ENCODE measurements around the gene ITIH4.

The ITIH4 gene

DNA sequence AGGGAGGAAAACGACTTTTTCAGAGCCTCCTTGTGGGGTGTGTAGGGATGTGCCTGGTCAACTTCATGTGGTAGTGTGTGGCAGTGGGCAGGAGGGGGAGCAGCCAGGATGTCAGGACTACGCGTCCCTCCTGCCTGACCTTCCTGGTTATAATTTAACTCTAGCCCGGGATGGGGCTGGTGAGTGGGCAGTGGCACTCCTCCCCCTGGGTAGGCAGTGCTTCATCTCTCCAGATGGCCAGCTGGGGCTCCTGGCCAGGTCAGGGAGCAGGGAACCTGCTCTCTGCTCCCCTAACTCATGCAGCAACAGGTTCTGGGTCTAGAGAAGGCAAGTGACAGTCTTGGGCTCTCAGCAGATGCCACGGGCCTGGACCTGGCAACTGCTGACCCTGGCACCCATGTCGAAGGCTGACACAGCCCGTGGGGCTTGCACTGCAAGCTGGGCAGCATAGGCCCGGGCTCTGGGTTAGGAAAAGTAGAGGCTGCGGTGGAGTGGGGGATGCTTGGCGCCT, 2.6 kb downstream of the ITIH4 start:
- Histone ChIP-seq H3K9ac (ENCODE audit: low read depth, low read length) (no peak overlapping the region), H3K36me3 (ENCODE audit: control insufficient read depth, insufficient read depth, low read length) (no peaks in the 10 kb centered on the region), H3K4me3 (ENCODE audit: low read depth, low read length) (no peak overlapping the region), H3K9me3 (ENCODE audit: control insufficient read depth, insufficient read depth, low read length) (no peaks in the 10 kb centered on the region), H3K4me1 (ENCODE audit: control insufficient read depth, insufficient read depth, low read length) (no peaks in the 10 kb centered on the region), H3K27me3 (ENCODE audit: control insufficient read depth, insufficient read depth, low read length) (no peaks in the 10 kb centered on the region)

DNA sequence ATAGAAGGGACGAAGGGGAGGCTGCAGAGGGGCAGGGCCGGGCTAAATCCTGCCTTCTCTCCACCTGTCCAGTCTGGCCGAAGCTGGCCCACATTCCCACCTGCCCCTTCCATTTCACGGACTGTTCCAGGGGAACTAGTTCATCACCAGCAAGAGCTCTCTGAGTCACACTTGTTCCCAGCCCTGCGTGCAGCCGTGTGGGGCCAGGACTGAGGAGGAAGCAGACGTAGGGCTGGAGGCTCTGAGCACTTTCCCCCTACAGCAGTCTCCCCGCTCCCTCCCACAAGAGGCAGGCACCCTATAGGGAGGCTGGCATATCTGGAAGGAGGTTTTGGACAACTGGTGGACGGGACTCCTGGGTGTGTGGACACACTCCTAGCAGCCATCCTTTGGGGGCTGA, 3.0 kb downstream of the ITIH4 start:
- H3K27me3 ChIP-seq (ENCODE audit: control insufficient read depth, insufficient read depth, low read length), result no peaks in the 10 kb centered on the region
- no peaks in the 10 kb centered on the region for H3K4me1 ChIP-seq (ENCODE audit: control insufficient read depth, insufficient read depth, low read length)
- no peak overlapping the region for H3K9ac ChIP-seq (ENCODE audit: low read depth, low read length)
- H3K4me3 ChIP-seq (ENCODE audit: low read depth, low read length), result no peak overlapping the region
- no peaks in the 10 kb centered on the region for H3K9me3 ChIP-seq (ENCODE audit: control insufficient read depth, insufficient read depth, low read length)
- H3K36me3 ChIP-seq (ENCODE audit: control insufficient read depth, insufficient read depth, low read length), result no peaks in the 10 kb centered on the region

DNA sequence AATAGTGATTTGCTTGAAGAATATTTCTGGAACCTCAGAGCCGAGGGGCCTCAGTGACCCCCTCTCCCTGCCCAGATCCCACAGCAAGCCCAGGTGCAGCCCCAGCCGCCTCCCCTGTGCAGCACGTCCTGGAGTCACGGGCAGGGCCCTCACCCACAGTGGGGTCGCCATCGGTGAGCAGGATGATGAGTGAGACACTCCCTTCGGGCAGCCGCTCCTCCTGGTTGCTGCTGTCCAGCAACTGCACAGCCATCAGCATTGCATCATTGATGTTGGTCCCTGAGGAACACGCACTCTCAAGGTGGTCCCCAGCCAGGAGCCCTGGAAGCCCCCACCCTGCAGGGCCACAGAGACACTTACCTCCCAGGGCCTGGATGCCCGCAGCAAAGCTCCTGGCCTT, 6.4 kb downstream of the ITIH4 start:
- Histone ChIP-seq H3K27me3 (ENCODE audit: control insufficient read depth, insufficient read depth, low read length) (no peaks in the 10 kb centered on the region), H3K9ac (ENCODE audit: low read depth, low read length) (no peak overlapping the region), H3K4me3 (ENCODE audit: low read depth, low read length) (no peak overlapping the region), H3K9me3 (ENCODE audit: control insufficient read depth, insufficient read depth, low read length) (no peaks in the 10 kb centered on the region), H3K4me1 (ENCODE audit: control insufficient read depth, insufficient read depth, low read length) (peaks cover 2% of the 10 kb centered on the region), H3K36me3 (ENCODE audit: control insufficient read depth, insufficient read depth, low read length) (no peaks in the 10 kb centered on the region)

DNA sequence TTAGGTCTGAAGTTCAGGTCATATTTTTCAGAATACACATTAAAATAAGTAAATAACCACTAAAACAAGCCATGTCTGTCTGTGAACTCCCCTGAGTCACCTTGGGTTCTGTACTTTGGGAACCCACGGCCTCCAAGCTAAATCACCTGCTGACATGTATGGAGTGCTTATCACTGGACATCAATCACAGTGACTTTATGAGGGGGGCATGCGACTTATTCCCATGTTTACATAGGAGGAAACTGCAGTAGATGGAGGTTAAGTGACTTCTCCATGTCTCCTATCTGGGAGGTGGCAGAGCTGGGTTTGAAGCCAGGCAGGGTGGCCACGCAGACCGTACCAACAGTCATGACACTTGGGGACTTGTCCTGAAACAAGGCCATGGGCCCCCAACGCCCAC, 8.1 kb downstream of the ITIH4 start:
- Histone ChIP-seq H3K36me3 (ENCODE audit: control insufficient read depth, insufficient read depth, low read length) (no peaks in the 10 kb centered on the region), H3K4me3 (ENCODE audit: low read depth, low read length) (no peak overlapping the region), H3K4me1 (ENCODE audit: control insufficient read depth, insufficient read depth, low read length) (peaks cover 2% of the 10 kb centered on the region), H3K9ac (ENCODE audit: low read depth, low read length) (no peak overlapping the region), H3K27me3 (ENCODE audit: control insufficient read depth, insufficient read depth, low read length) (no peaks in the 10 kb centered on the region), H3K9me3 (ENCODE audit: control insufficient read depth, insufficient read depth, low read length) (no peaks in the 10 kb centered on the region)

DNA sequence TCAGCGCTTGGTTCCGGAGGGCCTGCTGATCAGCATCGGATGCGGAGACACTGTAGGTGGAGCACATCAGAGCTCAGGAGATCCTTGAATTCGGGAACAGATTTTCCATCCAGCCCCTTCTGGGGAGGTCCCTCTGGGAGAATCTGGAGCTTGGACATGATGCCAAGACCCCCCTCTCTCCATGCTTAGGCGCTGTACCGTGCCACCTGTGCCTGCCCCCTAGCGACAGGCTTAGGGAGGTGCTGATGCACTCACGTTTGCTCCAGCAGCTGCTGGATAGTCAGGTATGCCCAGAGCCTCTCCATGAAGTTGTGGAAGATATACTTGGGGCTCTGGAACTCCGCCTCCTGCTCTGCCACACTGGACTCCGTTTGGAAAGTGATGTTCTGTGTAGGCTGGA, 9.7 kb downstream of the ITIH4 start:
- Histone ChIP-seq H3K27me3 (ENCODE audit: control insufficient read depth, insufficient read depth, low read length) (no peaks in the 10 kb centered on the region), H3K9me3 (ENCODE audit: control insufficient read depth, insufficient read depth, low read length) (no peaks in the 10 kb centered on the region), H3K9ac (ENCODE audit: low read depth, low read length) (no peak overlapping the region), H3K4me3 (ENCODE audit: low read depth, low read length) (no peak overlapping the region), H3K4me1 (ENCODE audit: control insufficient read depth, insufficient read depth, low read length) (peaks cover 2% of the 10 kb centered on the region), H3K36me3 (ENCODE audit: control insufficient read depth, insufficient read depth, low read length) (no peaks in the 10 kb centered on the region)

DNA sequence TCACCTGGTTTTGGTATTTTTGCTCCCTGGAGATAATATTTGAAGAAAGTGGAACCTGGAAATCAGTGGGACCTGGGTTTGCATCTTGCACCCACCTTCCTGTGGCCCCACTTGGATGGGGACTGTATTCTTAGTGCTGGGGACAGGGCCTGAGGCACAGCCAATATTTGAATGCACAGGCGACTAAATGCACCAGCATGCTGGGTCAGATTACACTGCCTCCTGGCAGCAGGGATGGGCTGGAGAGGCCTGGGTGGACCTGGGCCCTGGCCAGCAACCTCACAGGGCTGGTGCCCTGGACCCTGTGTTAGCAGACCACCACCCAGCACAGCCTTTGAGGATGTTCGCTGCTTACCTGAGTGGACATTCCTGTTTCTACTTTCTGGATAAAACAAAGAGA, 10.5 kb downstream of the ITIH4 start:
- H3K36me3 ChIP-seq (ENCODE audit: control insufficient read depth, insufficient read depth, low read length), result no peaks in the 10 kb centered on the region
- peaks cover 2% of the 10 kb centered on the region for H3K4me1 ChIP-seq (ENCODE audit: control insufficient read depth, insufficient read depth, low read length)
- H3K9me3 ChIP-seq (ENCODE audit: control insufficient read depth, insufficient read depth, low read length), result no peaks in the 10 kb centered on the region
- H3K27me3 ChIP-seq (ENCODE audit: control insufficient read depth, insufficient read depth, low read length), result no peaks in the 10 kb centered on the region
- H3K9ac ChIP-seq (ENCODE audit: low read depth, low read length), result no peak overlapping the region
- H3K4me3 ChIP-seq (ENCODE audit: low read depth, low read length), result no peak overlapping the region

DNA sequence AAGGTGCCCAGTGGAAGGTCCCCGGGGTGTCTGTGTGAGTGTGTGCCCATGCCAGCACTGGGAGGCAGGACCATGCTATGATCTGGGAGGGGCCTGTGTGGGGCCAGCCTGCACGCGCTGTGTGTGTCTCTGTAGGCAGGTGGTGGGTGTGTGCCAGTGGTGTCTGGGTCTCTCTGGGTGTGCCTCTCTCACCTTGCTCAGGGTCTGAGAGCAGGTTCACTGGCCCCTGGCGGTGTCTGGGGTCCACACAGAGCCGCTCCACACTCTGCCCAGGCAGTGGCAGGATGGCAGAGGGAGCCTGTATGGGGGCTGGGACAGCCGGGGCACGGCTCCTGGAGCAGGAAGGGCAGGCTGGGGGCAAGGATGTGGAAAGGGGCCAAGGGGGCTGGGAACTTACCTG, 12.6 kb downstream of the ITIH4 start:
- Histone ChIP-seq H3K27me3 (ENCODE audit: control insufficient read depth, insufficient read depth, low read length) (no peaks in the 10 kb centered on the region), H3K9me3 (ENCODE audit: control insufficient read depth, insufficient read depth, low read length) (no peaks in the 10 kb centered on the region), H3K4me3 (ENCODE audit: low read depth, low read length) (no peak overlapping the region), H3K36me3 (ENCODE audit: control insufficient read depth, insufficient read depth, low read length) (no peaks in the 10 kb centered on the region), H3K9ac (ENCODE audit: low read depth, low read length) (no peak overlapping the region), H3K4me1 (ENCODE audit: control insufficient read depth, insufficient read depth, low read length) (peaks cover 2% of the 10 kb centered on the region)

DNA sequence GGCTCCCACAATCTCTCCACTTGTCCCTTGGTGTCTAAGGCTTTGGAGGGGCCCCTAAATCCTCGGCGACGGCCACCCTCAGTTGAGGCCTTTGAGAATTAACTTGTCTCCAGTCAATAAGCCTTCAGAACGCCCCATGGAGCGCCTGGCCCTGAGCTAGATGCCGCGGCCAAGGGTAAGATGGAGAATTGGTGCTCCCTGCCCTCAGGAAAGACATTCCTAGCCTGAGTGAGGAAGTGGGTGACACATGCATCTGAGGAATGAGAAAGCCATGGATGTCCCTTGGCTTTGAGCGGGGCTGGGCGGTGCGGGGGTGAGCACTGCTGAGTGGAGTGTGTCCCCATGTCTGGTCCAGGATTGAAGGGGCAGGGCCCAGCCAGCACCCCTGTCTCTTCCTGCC, 13.3 kb downstream of the ITIH4 start:
- no peaks in the 10 kb centered on the region for H3K9me3 ChIP-seq (ENCODE audit: control insufficient read depth, insufficient read depth, low read length)
- no peaks in the 10 kb centered on the region for H3K27me3 ChIP-seq (ENCODE audit: control insufficient read depth, insufficient read depth, low read length)
- peaks cover 2% of the 10 kb centered on the region for H3K4me1 ChIP-seq (ENCODE audit: control insufficient read depth, insufficient read depth, low read length)
- no peak overlapping the region for H3K4me3 ChIP-seq (ENCODE audit: low read depth, low read length)
- no peak overlapping the region for H3K9ac ChIP-seq (ENCODE audit: low read depth, low read length)
- H3K36me3 ChIP-seq (ENCODE audit: control insufficient read depth, insufficient read depth, low read length), result no peaks in the 10 kb centered on the region

DNA sequence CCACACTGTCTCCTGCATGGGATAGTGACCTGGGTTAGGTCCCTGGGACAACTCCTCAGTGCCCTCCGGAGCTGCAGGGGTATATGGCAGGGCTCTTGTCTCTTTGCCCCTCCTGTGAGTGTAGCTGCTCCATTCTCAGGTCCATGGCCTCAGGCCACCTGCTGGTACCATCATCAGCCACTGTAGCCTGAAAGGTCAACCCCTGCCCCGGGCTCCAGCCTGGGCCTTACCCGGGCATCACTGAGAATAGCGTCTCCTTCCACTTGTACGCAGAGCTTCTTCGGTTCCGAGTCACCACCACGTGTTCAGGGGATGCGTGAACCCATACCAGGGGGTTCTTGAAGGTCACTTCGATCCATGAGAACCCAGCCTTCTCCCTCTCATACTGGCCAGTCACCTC, 13.8 kb downstream of the ITIH4 start:
- no peaks in the 10 kb centered on the region for H3K9me3 ChIP-seq (ENCODE audit: control insufficient read depth, insufficient read depth, low read length)
- H3K36me3 ChIP-seq (ENCODE audit: control insufficient read depth, insufficient read depth, low read length), result no peaks in the 10 kb centered on the region
- no peaks in the 10 kb centered on the region for H3K27me3 ChIP-seq (ENCODE audit: control insufficient read depth, insufficient read depth, low read length)
- no peak overlapping the region for H3K9ac ChIP-seq (ENCODE audit: low read depth, low read length)
- no peak overlapping the region for H3K4me3 ChIP-seq (ENCODE audit: low read depth, low read length)
- H3K4me1 ChIP-seq (ENCODE audit: control insufficient read depth, insufficient read depth, low read length), result peaks cover 2% of the 10 kb centered on the region

DNA sequence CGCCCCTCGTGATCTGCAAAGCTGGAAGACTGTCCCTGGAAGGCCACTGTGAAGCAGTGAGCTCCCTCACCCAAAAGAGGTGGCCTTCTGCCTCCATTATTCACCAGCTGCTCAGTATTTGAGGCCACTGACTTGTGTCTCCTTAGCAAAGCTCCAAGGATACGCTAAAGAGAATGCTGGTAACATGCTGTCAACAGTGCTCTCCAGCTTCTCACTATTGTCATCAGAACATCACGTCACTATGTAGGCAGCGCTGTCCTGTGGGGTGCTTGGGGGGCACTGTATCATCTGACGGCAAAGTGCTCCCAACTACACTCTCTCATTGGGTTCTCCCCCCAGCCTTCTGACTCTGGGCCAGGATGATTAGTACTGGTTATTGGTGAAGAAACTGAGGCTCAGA, 14.3 kb downstream of the ITIH4 start:
- H3K27me3 ChIP-seq (ENCODE audit: control insufficient read depth, insufficient read depth, low read length), result no peaks in the 10 kb centered on the region
- H3K4me1 ChIP-seq (ENCODE audit: control insufficient read depth, insufficient read depth, low read length), result peaks cover 2% of the 10 kb centered on the region
- no peaks in the 10 kb centered on the region for H3K9me3 ChIP-seq (ENCODE audit: control insufficient read depth, insufficient read depth, low read length)
- no peak overlapping the region for H3K9ac ChIP-seq (ENCODE audit: low read depth, low read length)
- H3K36me3 ChIP-seq (ENCODE audit: control insufficient read depth, insufficient read depth, low read length), result no peaks in the 10 kb centered on the region
- no peak overlapping the region for H3K4me3 ChIP-seq (ENCODE audit: low read depth, low read length)

DNA sequence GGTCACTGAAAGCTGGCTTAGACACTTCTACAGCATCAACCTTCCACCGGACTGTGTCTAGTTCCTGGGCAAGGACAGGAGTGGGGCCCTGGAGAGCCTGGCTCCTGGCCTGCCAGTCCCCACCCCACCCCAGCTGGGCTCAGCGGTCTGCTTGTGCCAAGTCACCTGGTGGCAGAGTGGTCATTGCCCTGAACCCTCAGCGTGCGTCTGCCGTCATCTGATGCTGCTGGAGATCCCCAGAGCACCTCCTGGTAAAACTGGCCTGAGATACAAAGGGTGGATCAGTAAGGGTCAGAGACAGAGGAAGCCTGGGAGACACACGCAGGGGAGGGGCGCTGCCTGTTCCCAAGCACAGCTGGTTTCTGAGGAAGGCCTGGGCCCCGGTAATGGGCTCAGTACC, 16.7 kb downstream of the ITIH4 start:
- no peaks in the 10 kb centered on the region for H3K27me3 ChIP-seq (ENCODE audit: control insufficient read depth, insufficient read depth, low read length)
- no peaks in the 10 kb centered on the region for H3K36me3 ChIP-seq (ENCODE audit: control insufficient read depth, insufficient read depth, low read length)
- no peaks in the 10 kb centered on the region for H3K4me1 ChIP-seq (ENCODE audit: control insufficient read depth, insufficient read depth, low read length)
- no peak overlapping the region for H3K9ac ChIP-seq (ENCODE audit: low read depth, low read length)
- H3K4me3 ChIP-seq (ENCODE audit: low read depth, low read length), result no peak overlapping the region
- H3K9me3 ChIP-seq (ENCODE audit: control insufficient read depth, insufficient read depth, low read length), result no peaks in the 10 kb centered on the region

DNA sequence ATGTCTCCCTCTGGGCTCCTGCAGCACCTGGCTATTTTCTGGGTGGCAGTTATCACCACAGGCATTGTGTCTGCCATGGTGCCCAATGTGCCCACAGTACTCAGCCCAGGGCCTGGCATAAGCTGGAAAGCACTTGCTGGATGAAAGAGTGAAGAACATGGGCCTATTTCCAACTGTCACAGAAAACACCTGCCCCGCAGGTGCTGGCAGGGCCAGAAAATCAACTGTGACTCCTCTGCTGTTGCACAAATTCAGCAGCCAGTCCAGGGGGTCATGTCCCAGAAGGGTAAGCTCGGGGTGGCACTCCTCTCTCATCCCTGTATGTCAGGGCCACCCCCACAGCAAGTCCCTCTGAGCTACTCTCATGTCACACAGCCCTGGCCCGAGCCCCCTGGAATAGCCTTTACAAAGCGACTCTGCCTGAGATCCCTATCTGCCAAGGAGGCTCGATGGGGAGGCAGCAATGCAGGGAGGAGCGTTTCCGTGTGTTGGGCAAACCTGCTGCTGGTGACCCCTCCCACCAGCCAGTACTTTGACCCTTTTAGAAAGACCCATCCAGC, 18.9 kb downstream of the ITIH4 start:
- Histone ChIP-seq H3K4me3 (ENCODE audit: low read depth, low read length) (no peak overlapping the region), H3K9me3 (ENCODE audit: control insufficient read depth, insufficient read depth, low read length) (no peaks in the 10 kb centered on the region), H3K36me3 (ENCODE audit: control insufficient read depth, insufficient read depth, low read length) (no peaks in the 10 kb centered on the region), H3K27me3 (ENCODE audit: control insufficient read depth, insufficient read depth, low read length) (no peaks in the 10 kb centered on the region), H3K4me1 (ENCODE audit: control insufficient read depth, insufficient read depth, low read length) (no peaks in the 10 kb centered on the region), H3K9ac (ENCODE audit: low read depth, low read length) (no peak overlapping the region)
